ENCODE data around the gene EPHA8. TPM values are rescaled to one million over a fixed set of nuclear protein-coding genes. Genes with fewer than 3 reads are reported as not detected.

Gene EPHA8
- total RNA-seq, 1 donor from 2014 or later = 0.23 TPM

DNA sequence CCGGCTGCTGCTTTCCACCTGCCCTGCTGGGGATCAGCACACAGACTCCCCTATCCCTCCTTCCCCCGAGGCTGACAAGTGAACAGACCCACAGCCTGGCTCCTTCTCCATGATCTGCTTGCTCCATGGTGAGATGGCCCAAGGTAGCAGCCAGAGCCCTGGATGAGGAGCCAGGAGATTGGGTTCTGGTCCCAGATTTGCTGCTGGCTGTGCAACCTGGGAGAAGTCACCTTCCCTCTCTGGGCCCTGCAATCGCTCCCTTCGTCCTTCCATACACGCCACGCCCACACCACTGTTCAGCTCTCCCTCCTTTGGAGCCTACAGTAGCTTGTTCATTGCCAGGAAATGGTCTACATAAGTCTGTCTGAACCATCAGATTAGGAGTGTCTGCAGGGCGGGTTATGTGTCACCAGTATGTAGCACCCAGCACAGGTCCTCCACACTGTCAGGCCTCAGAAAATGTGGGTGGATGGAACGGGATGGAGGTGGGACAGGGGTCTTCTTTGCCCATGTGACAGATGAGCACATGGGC, 9.2 kb upstream of the EPHA8 start:
- DNase-seq (ENCODE audit: low read depth) = no peak
- Mint-ChIP-seq H3K36me3 (ENCODE audit: low read depth, unreplicated experiment) (peaks cover 2% of the 10 kb centered on the region), H3K27me3 (ENCODE audit: low read depth, unreplicated experiment) (peaks cover 78% of the 10 kb centered on the region), H3K4me1 (ENCODE audit: low read depth, unreplicated experiment) (peaks cover 10% of the 10 kb centered on the region), H3K4me3 (ENCODE audit: unreplicated experiment) (no peak overlapping the region), H3K27ac (ENCODE audit: unreplicated experiment) (no peak overlapping the region), H3K9me3 (ENCODE audit: unreplicated experiment) (no peaks in the 10 kb centered on the region)
- TF ChIP-seq EZH2 (IDR thresholded peaks at IDR 0.05; ENCODE audit: insufficient read depth, low read length) = no peak
- TF ChIP-seq, protein P1, sequence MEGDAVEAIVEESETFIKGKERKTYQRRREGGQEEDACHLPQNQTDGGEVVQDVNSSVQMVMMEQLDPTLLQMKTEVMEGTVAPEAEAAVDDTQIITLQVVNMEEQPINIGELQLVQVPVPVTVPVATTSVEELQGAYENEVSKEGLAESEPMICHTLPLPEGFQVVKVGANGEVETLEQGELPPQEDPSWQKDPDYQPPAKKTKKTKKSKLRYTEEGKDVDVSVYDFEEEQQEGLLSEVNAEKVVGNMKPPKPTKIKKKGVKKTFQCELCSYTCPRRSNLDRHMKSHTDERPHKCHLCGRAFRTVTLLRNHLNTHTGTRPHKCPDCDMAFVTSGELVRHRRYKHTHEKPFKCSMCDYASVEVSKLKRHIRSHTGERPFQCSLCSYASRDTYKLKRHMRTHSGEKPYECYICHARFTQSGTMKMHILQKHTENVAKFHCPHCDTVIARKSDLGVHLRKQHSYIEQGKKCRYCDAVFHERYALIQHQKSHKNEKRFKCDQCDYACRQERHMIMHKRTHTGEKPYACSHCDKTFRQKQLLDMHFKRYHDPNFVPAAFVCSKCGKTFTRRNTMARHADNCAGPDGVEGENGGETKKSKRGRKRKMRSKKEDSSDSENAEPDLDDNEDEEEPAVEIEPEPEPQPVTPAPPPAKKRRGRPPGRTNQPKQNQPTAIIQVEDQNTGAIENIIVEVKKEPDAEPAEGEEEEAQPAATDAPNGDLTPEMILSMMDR (IDR thresholded peaks at IDR 0.05; ENCODE audit: insufficient read depth, low read depth, low read length) = no peak
- no peak for FAIRE-seq
- Histone ChIP-seq H3K27ac (ENCODE audit: low read depth, low read length) (no peak overlapping the region), H4K20me1 (ENCODE audit: insufficient read depth, low read length) (no peaks in the 10 kb centered on the region), H3K4me2 (ENCODE audit: low read length) (no peak overlapping the region), H3K27me3 (ENCODE audit: insufficient read depth, low read length) (peaks cover 26% of the 10 kb centered on the region), H3K9me3 (ENCODE audit: insufficient read depth, low read depth, low read length) (no peaks in the 10 kb centered on the region), H3K79me2 (ENCODE audit: insufficient read depth, low read length) (no peaks in the 10 kb centered on the region), H3K4me3 (ENCODE audit: insufficient read depth, low read depth, low read length) (no peak overlapping the region), H3K4me1 (ENCODE audit: insufficient read depth, low read length) (no peaks in the 10 kb centered on the region), H3K36me3 (ENCODE audit: insufficient read depth, low read length) (no peaks in the 10 kb centered on the region), H3K9ac (ENCODE audit: low read length) (no peak overlapping the region), H2AFZ (ENCODE audit: low read depth, low read length) (no peak overlapping the region)

DNA sequence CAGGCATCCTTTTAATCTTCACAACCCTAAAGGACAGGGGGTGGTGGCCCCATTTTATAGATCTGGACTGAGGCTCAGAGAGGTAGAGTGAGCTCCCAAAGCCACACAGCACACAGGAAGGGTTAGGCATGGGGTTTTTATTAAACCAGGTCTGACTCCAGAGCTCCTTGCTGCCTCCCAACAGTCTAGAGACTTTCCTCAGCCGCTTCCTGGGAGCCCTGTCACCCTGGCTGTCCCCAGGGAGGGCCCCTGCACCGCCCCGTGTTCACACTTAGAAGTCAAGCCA, 8.0 kb upstream of the EPHA8 start:
- Mint-ChIP-seq H3K4me1 (ENCODE audit: low read depth, unreplicated experiment) (peaks cover 10% of the 10 kb centered on the region), H3K4me3 (ENCODE audit: unreplicated experiment) (no peak overlapping the region), H3K27ac (ENCODE audit: unreplicated experiment) (no peak overlapping the region), H3K9me3 (ENCODE audit: unreplicated experiment) (no peaks in the 10 kb centered on the region), H3K27me3 (ENCODE audit: low read depth, unreplicated experiment) (peaks cover 80% of the 10 kb centered on the region), H3K36me3 (ENCODE audit: low read depth, unreplicated experiment) (peaks cover 2% of the 10 kb centered on the region)
- Histone ChIP-seq H3K79me2 (ENCODE audit: insufficient read depth, low read length) (no peaks in the 10 kb centered on the region), H3K27me3 (ENCODE audit: insufficient read depth, low read length) (peaks cover 39% of the 10 kb centered on the region), H3K4me2 (ENCODE audit: low read length) (no peak overlapping the region), H3K4me1 (ENCODE audit: insufficient read depth, low read length) (no peaks in the 10 kb centered on the region), H4K20me1 (ENCODE audit: insufficient read depth, low read length) (no peaks in the 10 kb centered on the region), H3K9me3 (ENCODE audit: insufficient read depth, low read depth, low read length) (no peaks in the 10 kb centered on the region), H3K4me3 (ENCODE audit: insufficient read depth, low read depth, low read length) (no peak overlapping the region), H3K9ac (ENCODE audit: low read length) (no peak overlapping the region), H2AFZ (ENCODE audit: low read depth, low read length) (no peak overlapping the region), H3K36me3 (ENCODE audit: insufficient read depth, low read length) (no peaks in the 10 kb centered on the region), H3K27ac (ENCODE audit: low read depth, low read length) (no peak overlapping the region)
- no peak for TF ChIP-seq EZH2 (IDR thresholded peaks at IDR 0.05; ENCODE audit: insufficient read depth, low read length)
- TF ChIP-seq, protein P1 (IDR thresholded peaks at IDR 0.05; ENCODE audit: insufficient read depth, low read depth, low read length) = no peak
- FAIRE-seq (no peak), DNase-seq (ENCODE audit: low read depth) (no peak)

- Histone ChIP-seq H4K20me1 (ENCODE audit: insufficient read depth, low read length) (no peaks in the 10 kb centered on the region), H2AFZ (ENCODE audit: low read depth, low read length) (no peak overlapping the region), H3K4me2 (ENCODE audit: low read length) (no peak overlapping the region), H3K27me3 (ENCODE audit: insufficient read depth, low read length) (peaks cover 49% of the 10 kb centered on the region), H3K9me3 (ENCODE audit: insufficient read depth, low read depth, low read length) (no peaks in the 10 kb centered on the region), H3K27ac (ENCODE audit: low read depth, low read length) (no peak overlapping the region), H3K4me3 (ENCODE audit: insufficient read depth, low read depth, low read length) (no peak overlapping the region), H3K36me3 (ENCODE audit: insufficient read depth, low read length) (no peaks in the 10 kb centered on the region), H3K79me2 (ENCODE audit: insufficient read depth, low read length) (no peaks in the 10 kb centered on the region), H3K9ac (ENCODE audit: low read length) (no peak overlapping the region), H3K4me1 (ENCODE audit: insufficient read depth, low read length) (no peaks in the 10 kb centered on the region)
- H3K4me3 Mint-ChIP-seq (ENCODE audit: unreplicated experiment) = no peak overlapping the region
- peaks cover 10% of the 10 kb centered on the region for H3K4me1 Mint-ChIP-seq (ENCODE audit: low read depth, unreplicated experiment)
- peaks cover 6% of the 10 kb centered on the region for H3K9me3 Mint-ChIP-seq (ENCODE audit: unreplicated experiment)
- no peak overlapping the region for H3K27ac Mint-ChIP-seq (ENCODE audit: unreplicated experiment)
- peaks cover 2% of the 10 kb centered on the region for H3K36me3 Mint-ChIP-seq (ENCODE audit: low read depth, unreplicated experiment)
- H3K27me3 Mint-ChIP-seq (ENCODE audit: low read depth, unreplicated experiment) = peaks cover 83% of the 10 kb centered on the region
- no peak for DNase-seq (ENCODE audit: low read depth)
- no peak for TF ChIP-seq EZH2 (IDR thresholded peaks at IDR 0.05; ENCODE audit: insufficient read depth, low read length)
- TF ChIP-seq, protein P1 (IDR thresholded peaks at IDR 0.05; ENCODE audit: insufficient read depth, low read depth, low read length) = no peak
- FAIRE-seq = no peak
These were observed 6.7 kb upstream of the EPHA8 start for GRCh38 chr1:22556391-22557104.

Data from astrocyte (in vitro differentiated cells and primary cell).